ENCODE results near the gene ANKS1B. TPM values are rescaled to one million over a fixed set of nuclear protein-coding genes. Genes with fewer than 3 reads are reported as not detected.
A peak's percentile ranks its signal among the peaks of the same experiment; 100 is the strongest.

ANKS1B gene
- total RNA-seq, 2 experiments from 2014 or later, result 0.96 to 1.1 TPM

DNA sequence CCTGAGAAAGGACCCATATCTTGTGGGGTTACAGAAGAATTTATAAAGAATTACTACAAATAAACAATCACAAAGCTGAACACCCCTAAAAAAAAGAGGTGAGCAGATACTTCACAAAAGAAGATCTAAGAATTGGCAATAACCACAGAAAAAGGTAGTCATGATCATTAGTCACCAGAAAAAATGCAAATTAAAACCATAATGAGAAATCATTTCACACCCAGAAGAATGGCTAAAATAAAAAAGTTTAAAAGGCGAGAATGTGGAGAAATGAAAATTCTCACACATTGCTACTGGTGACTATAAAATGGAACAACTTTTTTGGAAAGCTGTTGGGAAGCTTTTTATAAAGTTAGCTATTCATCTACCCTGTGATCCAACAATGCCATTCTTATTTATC lies 545.3 kb downstream of the ANKS1B start:
- H3K4me3 Mint-ChIP-seq, result no peak overlapping the region
- H3K9me3 Mint-ChIP-seq (ENCODE audit: low read depth), result no peaks in the 10 kb centered on the region
- H3K4me1 Mint-ChIP-seq, result peaks cover 20% of the 10 kb centered on the region
- H3K27ac Mint-ChIP-seq, result no peak overlapping the region
- no peak for ATAC-seq
- CTCF ChIA-PET, result no interaction called here
- H3K36me3 Mint-ChIP-seq, result no peaks in the 10 kb centered on the region
- no peaks in the 10 kb centered on the region for H3K27me3 Mint-ChIP-seq
- no peak for DNase-seq

GRCh38 chr12:99436584-99436983 lies 548.2 kb downstream of the ANKS1B start:
- DNase-seq (no peak), ATAC-seq (peak; percentile 78)
- CTCF ChIA-PET, result no interaction called here

GRCh38 chr12:99435095-99435791 lies 549.5 kb downstream of the ANKS1B start:
- DNase-seq (no peak), ATAC-seq (no peak)
- Mint-ChIP-seq H3K4me1 (peaks cover 20% of the 10 kb centered on the region), H3K9me3 (ENCODE audit: low read depth) (no peaks in the 10 kb centered on the region), H3K4me3 (no peak overlapping the region), H3K27me3 (no peaks in the 10 kb centered on the region), H3K27ac (no peak overlapping the region), H3K36me3 (no peaks in the 10 kb centered on the region)
- CTCF ChIA-PET, result no interaction called here

More at GRCh38 chr12:99436584-99436983, 548.2 kb downstream of the ANKS1B start:
- Mint-ChIP-seq H3K9me3 (ENCODE audit: low read depth) (no peaks in the 10 kb centered on the region), H3K4me1 (peaks cover 20% of the 10 kb centered on the region), H3K36me3 (no peaks in the 10 kb centered on the region), H3K27me3 (no peaks in the 10 kb centered on the region), H3K27ac (no peak overlapping the region), H3K4me3 (no peak overlapping the region)

DNA sequence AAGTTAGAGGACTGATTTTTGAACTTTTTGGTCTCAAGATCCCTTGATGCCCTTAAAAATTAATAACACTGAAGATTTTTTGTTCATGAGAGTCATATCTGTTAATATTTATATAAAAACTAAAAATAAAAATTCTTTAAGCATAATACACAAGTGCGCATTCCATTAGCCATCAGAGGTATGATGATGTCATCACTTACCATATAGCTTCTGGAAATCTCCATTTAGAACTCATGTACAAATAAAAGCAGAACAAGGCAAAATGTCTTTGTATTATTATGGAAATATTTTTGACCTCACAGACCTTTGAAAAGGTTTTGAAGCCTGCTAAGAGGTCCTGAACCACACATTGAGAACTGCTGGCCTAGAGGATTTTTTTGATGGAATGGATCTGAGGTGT lies 551.6 kb downstream of the ANKS1B start:
- CTCF ChIA-PET, result no interaction called here
- H3K9me3 Mint-ChIP-seq (ENCODE audit: low read depth), result no peaks in the 10 kb centered on the region
- H3K36me3 Mint-ChIP-seq, result no peaks in the 10 kb centered on the region
- no peak for ATAC-seq
- no peak overlapping the region for H3K27ac Mint-ChIP-seq
- DNase-seq, result no peak
- peaks cover 20% of the 10 kb centered on the region for H3K4me1 Mint-ChIP-seq
- H3K27me3 Mint-ChIP-seq, result no peaks in the 10 kb centered on the region
- H3K4me3 Mint-ChIP-seq, result no peak overlapping the region

DNA sequence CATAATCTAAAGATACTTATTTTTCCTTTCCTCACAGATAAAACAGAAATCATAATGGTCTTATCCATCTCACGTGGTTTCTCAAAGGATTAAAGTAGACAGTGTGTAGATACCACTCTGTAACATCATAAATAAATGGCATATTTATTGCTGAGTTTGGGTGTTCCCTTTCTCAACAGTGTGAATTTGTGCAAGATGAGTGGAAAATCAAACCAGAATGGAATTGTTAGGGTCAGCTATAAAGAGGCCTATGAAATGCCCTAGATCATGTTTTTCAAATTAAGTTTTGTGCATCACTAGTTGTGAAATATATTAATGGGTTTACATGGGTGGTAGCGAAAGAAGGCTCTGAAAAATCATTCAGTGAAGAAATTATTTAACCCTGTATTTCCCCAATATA lies 553.5 kb downstream of the ANKS1B start:
- DNase-seq (no peak), ATAC-seq (no peak)
- H3K9me3 Mint-ChIP-seq (ENCODE audit: low read depth), result no peaks in the 10 kb centered on the region
- CTCF ChIA-PET, result no interaction called here
- H3K27ac Mint-ChIP-seq, result no peak overlapping the region
- no peak overlapping the region for H3K4me3 Mint-ChIP-seq
- H3K36me3 Mint-ChIP-seq, result no peaks in the 10 kb centered on the region
- peaks cover 5% of the 10 kb centered on the region for H3K4me1 Mint-ChIP-seq
- H3K27me3 Mint-ChIP-seq, result no peaks in the 10 kb centered on the region

DNA sequence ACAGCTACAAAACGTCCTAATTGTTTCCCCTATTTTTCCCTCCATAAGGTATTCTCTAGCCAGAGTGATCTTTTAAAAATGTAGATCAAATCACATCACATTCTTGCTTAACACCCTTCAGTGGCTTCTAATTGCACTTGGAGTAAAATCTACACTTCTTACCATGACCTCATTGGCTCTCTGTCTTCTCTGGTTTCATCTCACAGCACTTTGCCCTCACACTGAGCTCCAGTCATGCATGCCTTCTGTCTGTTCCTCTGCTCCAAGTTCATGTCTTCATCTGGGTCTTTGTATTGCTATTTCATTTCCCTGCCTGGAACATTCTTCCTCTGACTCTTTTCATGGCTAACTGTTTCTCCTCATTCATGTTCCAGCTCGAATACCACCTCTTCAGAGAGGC lies 557.6 kb downstream of the ANKS1B start:
- Mint-ChIP-seq H3K4me1 (no peaks in the 10 kb centered on the region), H3K27me3 (no peaks in the 10 kb centered on the region), H3K27ac (no peak overlapping the region), H3K9me3 (ENCODE audit: low read depth) (peaks cover 4% of the 10 kb centered on the region), H3K36me3 (no peaks in the 10 kb centered on the region), H3K4me3 (no peak overlapping the region)
- CTCF ChIA-PET, result no interaction called here
- DNase-seq, result no peak
- no peak for ATAC-seq

- Mint-ChIP-seq H3K9me3 (ENCODE audit: low read depth) (peaks cover 9% of the 10 kb centered on the region), H3K27ac (no peak overlapping the region), H3K27me3 (no peaks in the 10 kb centered on the region), H3K36me3 (no peaks in the 10 kb centered on the region), H3K4me3 (no peak overlapping the region), H3K4me1 (no peaks in the 10 kb centered on the region)
- no peak for ATAC-seq
- no peak for DNase-seq
- CTCF ChIA-PET, result no interaction called here
These were observed 566.4 kb downstream of the ANKS1B start for GRCh38 chr12:99418379-99418778.

DNA sequence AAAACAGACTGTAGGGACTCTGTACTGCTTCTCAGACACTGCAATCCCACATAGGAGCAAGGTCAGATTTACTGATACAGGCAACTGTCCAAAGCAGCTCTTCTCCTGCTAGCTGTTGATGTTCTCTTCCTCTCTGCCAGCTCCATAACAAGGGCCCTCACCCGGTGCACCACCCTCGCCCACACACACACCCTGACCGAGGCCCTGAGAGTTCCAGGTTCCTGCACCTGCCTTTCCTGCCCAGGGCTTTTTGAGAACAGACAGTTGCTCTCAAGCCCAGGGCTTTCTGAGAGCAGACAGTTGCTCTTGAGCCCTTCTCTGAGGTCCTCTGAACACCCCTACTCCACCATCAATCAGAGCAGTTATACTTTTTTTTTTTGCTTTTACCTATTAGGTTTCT lies 571.0 kb downstream of the ANKS1B start:
- Mint-ChIP-seq H3K4me3 (no peak overlapping the region), H3K27ac (no peak overlapping the region), H3K36me3 (no peaks in the 10 kb centered on the region), H3K4me1 (no peaks in the 10 kb centered on the region), H3K27me3 (no peaks in the 10 kb centered on the region), H3K9me3 (ENCODE audit: low read depth) (peaks cover 10% of the 10 kb centered on the region)
- CTCF ChIA-PET, result interaction anchor here (1.0 kb wide), 1 partner anchor 23 kb away, joined by 3 read pairs; no protein-coding TSS in a partner anchor
- no peak for DNase-seq
- ATAC-seq, result no peak

GRCh38 chr12:99393763-99394162 lies 591.0 kb downstream of the ANKS1B start:
- H3K27me3 Mint-ChIP-seq, result no peaks in the 10 kb centered on the region
- H3K4me3 Mint-ChIP-seq, result no peak overlapping the region
- H3K9me3 Mint-ChIP-seq (ENCODE audit: low read depth), result no peaks in the 10 kb centered on the region
- no peaks in the 10 kb centered on the region for H3K36me3 Mint-ChIP-seq
- ATAC-seq (no peak), DNase-seq (no peak)
- H3K27ac Mint-ChIP-seq, result no peak overlapping the region
- H3K4me1 Mint-ChIP-seq, result no peaks in the 10 kb centered on the region
- CTCF ChIA-PET, result no interaction called here

DNA sequence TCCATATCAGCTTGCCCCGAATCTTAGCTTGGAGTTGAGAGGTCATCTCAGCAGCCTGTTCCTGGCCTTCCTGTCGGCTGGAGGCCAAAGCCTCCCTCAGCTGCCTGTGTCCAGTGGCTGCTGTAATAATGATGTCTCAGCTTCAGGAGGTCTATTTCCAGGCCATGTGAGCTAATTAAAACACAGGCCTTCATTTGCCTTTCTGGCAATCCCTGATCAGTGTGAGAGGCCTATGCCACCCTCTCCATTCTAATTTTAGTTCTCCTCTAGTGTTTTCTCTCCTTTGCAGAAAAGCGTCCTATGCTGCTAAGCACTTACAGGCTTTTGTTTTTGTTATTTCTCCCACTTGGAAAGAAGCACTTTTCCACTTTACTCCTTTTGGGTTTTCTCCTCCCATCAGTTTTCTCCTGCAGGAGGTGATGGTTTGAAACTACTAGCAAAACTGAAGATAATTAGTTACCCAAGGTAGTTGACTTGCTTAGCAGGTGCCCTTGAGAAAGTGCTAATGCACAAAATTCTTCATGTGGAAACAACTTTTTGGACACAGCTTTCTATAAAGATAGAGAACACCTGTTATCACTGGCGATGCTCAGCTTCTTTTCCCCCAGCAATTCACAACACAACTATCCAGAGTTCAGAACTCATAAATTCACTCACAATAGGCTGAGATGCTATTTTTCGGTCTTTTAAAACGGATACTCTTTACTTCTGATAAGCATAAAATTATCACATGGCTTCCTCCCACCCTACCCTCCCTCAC lies 592.5 kb downstream of the ANKS1B start:
- no peaks in the 10 kb centered on the region for H3K27me3 Mint-ChIP-seq
- no peaks in the 10 kb centered on the region for H3K36me3 Mint-ChIP-seq
- ATAC-seq (no peak), DNase-seq (no peak)
- no peaks in the 10 kb centered on the region for H3K9me3 Mint-ChIP-seq (ENCODE audit: low read depth)
- no peaks in the 10 kb centered on the region for H3K4me1 Mint-ChIP-seq
- CTCF ChIA-PET, result no interaction called here
- H3K4me3 Mint-ChIP-seq, result no peak overlapping the region
- no peak overlapping the region for H3K27ac Mint-ChIP-seq

DNA sequence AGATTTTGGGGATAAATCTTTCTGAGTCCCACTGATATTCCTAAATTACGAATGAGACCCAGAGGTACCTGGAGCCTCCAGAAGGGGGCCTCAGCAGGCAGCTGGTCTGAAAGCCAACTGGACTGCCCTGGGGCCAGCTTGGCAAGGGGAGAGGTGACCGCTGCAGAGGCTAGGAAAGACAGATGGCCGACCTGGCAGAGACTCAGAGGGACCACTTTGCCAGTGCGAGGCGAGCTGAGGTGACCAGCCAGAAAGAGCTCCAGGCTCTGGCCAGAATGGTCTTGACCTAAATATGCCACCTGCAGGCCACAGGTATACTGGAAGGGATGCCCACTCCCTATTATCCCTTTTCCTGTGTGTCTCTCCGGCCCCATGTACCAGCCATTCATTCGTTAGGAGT lies 594.0 kb downstream of the ANKS1B start:
- Mint-ChIP-seq H3K4me1 (no peaks in the 10 kb centered on the region), H3K4me3 (no peak overlapping the region), H3K36me3 (no peaks in the 10 kb centered on the region), H3K9me3 (ENCODE audit: low read depth) (no peaks in the 10 kb centered on the region), H3K27ac (no peak overlapping the region), H3K27me3 (no peaks in the 10 kb centered on the region)
- CTCF ChIA-PET, result interaction anchor here (0.6 kb wide), 1 partner anchor 23 kb away, joined by 3 read pairs; no protein-coding TSS in a partner anchor
- DNase-seq (no peak), ATAC-seq (no peak)

- CTCF ChIA-PET, result no interaction called here
- no peaks in the 10 kb centered on the region for H3K4me1 Mint-ChIP-seq
- ATAC-seq (no peak), DNase-seq (no peak)
- no peaks in the 10 kb centered on the region for H3K36me3 Mint-ChIP-seq
- H3K27me3 Mint-ChIP-seq, result no peaks in the 10 kb centered on the region
- H3K27ac Mint-ChIP-seq, result no peak overlapping the region
- no peak overlapping the region for H3K4me3 Mint-ChIP-seq
- no peaks in the 10 kb centered on the region for H3K9me3 Mint-ChIP-seq (ENCODE audit: low read depth)
These were observed 595.0 kb downstream of the ANKS1B start for GRCh38 chr12:99389751-99390150.

DNA sequence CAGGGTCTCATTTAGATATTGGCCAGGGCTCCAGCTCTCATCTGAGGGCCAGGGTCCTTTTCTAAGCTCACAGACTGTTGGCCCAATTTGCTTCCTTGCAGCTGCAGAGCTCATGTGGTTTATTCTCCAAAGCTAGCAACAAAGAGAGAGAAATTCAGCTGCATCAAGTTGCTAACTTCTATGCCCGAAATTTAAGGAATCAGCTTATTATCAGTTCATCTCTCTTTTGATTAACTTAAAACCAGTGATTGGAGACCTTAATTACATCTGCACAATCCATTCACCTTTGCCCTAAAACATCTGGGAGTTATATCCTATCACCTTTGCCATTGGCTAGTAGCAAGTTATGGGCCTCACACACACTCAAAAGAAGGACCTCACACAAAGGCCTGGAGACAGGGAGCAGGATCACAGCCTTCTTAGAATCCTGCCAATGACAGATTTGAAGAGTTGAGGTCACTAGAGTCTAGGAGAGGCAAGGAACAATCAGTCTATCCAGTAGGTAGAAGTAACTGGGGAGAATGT lies 596.0 kb downstream of the ANKS1B start:
- Mint-ChIP-seq H3K4me1 (no peaks in the 10 kb centered on the region), H3K27ac (no peak overlapping the region), H3K36me3 (no peaks in the 10 kb centered on the region), H3K4me3 (no peak overlapping the region), H3K27me3 (no peaks in the 10 kb centered on the region), H3K9me3 (ENCODE audit: low read depth) (no peaks in the 10 kb centered on the region)
- DNase-seq, result no peak
- CTCF ChIA-PET, result no interaction called here
- no peak for ATAC-seq

DNA sequence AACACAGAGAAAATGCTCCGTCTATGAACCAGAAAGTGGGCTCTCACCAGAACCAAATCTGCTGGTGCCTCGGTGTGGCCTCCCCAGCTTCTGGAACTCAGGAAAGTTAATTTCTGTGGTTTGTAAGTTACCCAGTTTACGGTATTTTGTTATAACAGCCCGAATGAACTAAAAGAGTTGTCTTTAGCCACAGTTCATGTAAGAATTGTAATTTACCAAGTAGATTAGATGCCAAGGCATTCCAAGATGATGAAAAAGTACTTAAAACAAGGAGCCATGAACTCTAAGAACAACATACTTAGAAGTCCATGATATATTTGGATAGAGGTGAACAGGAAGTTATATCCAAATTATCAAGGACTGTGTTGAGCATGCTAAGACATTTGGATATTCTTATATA lies 597.1 kb downstream of the ANKS1B start:
- ATAC-seq (no peak), DNase-seq (no peak)
- no peaks in the 10 kb centered on the region for H3K27me3 Mint-ChIP-seq
- no peaks in the 10 kb centered on the region for H3K36me3 Mint-ChIP-seq
- H3K9me3 Mint-ChIP-seq (ENCODE audit: low read depth), result no peaks in the 10 kb centered on the region
- CTCF ChIA-PET, result no interaction called here
- H3K4me3 Mint-ChIP-seq, result no peak overlapping the region
- H3K4me1 Mint-ChIP-seq, result no peaks in the 10 kb centered on the region
- no peak overlapping the region for H3K27ac Mint-ChIP-seq

Data from activated CD8-positive, alpha-beta memory T cell treated with anti-CD3 and anti-CD28 coated beads, Interleukin-2, amount 10 ng/mL, durations not matched to agents 7 days and 5 days (primary cell).